HG03432 (cell line): ENCODE measurements around the gene EYS.
"Not testable (repeated sequence)": the region's sequence is repeated elsewhere in the genome, so short reads cannot be mapped to it uniquely, and the experiment has no call there.

ENCODE experiments used
- ATAC-seq: cut with Tn5 transposase; IDR thresholded peaks from one replicate; pipeline ENCODE4 v1.9.1; 2021; ENCODE audit warnings: mild to moderate bottlenecking, moderate library complexity; ENCODE audit not compliant: unreplicated experiment

Gene EYS

GRCh38 chr6:64504503-64504902 lies 1202.5 kb downstream of the EYS start:
- ATAC-seq = no peak

GRCh38 chr6:64502801-64503200 lies 1204.2 kb downstream of the EYS start:
- no peak for ATAC-seq

- no peak for ATAC-seq
Measured at GRCh38 chr6:64497634-64498033, 1209.4 kb downstream of the EYS start.

GRCh38 chr6:64489763-64490162 lies 1217.3 kb downstream of the EYS start:
- ATAC-seq = no peak

GRCh38 chr6:64486578-64487351 lies 1220.3 kb downstream of the EYS start:
- ATAC-seq = no peak

GRCh38 chr6:64483956-64484499 lies 1223.0 kb downstream of the EYS start:
- ATAC-seq = no peak

- ATAC-seq = no peak
Measured at GRCh38 chr6:64482631-64483030, 1224.4 kb downstream of the EYS start.

GRCh38 chr6:64479134-64479533 lies 1227.9 kb downstream of the EYS start:
- ATAC-seq = no peak

- no peak for ATAC-seq
Measured at GRCh38 chr6:64477391-64477790, 1229.6 kb downstream of the EYS start.

GRCh38 chr6:64476935-64477334 lies 1230.1 kb downstream of the EYS start:
- no peak for ATAC-seq

GRCh38 chr6:64469405-64469804 lies 1237.6 kb downstream of the EYS start:
- ATAC-seq = not testable (repeated sequence)

GRCh38 chr6:64467656-64468055 lies 1239.4 kb downstream of the EYS start:
- no peak for ATAC-seq

- no peak for ATAC-seq
Measured at GRCh38 chr6:64459411-64459944, 1247.5 kb downstream of the EYS start.

- ATAC-seq = not testable (repeated sequence)
Measured at GRCh38 chr6:64448101-64448500, 1258.9 kb downstream of the EYS start.

- no peak for ATAC-seq
Measured at GRCh38 chr6:64445038-64445437, 1262.0 kb downstream of the EYS start.

- ATAC-seq = no peak
Measured at GRCh38 chr6:64439274-64439673, 1267.8 kb downstream of the EYS start.

GRCh38 chr6:64437996-64438395 lies 1269.0 kb downstream of the EYS start:
- no peak for ATAC-seq

GRCh38 chr6:64429926-64430325 lies 1277.1 kb downstream of the EYS start:
- no peak for ATAC-seq

- ATAC-seq = no peak
Measured at GRCh38 chr6:64428186-64428585, 1278.8 kb downstream of the EYS start.

- no peak for ATAC-seq
Measured at GRCh38 chr6:64415926-64416325, 1291.1 kb downstream of the EYS start.

GRCh38 chr6:64411226-64411625 lies 1295.8 kb downstream of the EYS start:
- no peak for ATAC-seq

GRCh38 chr6:64409948-64410347 lies 1297.1 kb downstream of the EYS start:
- no peak for ATAC-seq
